Subcutaneous adipose tissue (tissue), 4 donors: ENCODE results near the gene BORCS8. TPM values are rescaled to one million over a fixed set of nuclear protein-coding genes. Genes with fewer than 3 reads are reported as not detected.

Experiments
- total RNA-seq, 4 donors: library from RNA; depleted of rRNA; stranded (reverse); fragments of >200 nt; gene quantifications; one replicate each; pipeline ENCODE4 v1.1.0, GENCODE V29; 2016
- TF ChIP-seq, protein P1 (sequence below): fragments of 450-650 bp; IDR thresholded peaks from one replicate; pipeline ENCODE4 v1.5.1; 2016; ENCODE audit warnings: low read depth, mild to moderate bottlenecking, control low read depth, antibody characterized with exemption, moderate library complexity

BORCS8 gene
- total RNA-seq, 4 donors from 2014 or later = 3.6 to 26.2 (median 10.0) TPM

DNA sequence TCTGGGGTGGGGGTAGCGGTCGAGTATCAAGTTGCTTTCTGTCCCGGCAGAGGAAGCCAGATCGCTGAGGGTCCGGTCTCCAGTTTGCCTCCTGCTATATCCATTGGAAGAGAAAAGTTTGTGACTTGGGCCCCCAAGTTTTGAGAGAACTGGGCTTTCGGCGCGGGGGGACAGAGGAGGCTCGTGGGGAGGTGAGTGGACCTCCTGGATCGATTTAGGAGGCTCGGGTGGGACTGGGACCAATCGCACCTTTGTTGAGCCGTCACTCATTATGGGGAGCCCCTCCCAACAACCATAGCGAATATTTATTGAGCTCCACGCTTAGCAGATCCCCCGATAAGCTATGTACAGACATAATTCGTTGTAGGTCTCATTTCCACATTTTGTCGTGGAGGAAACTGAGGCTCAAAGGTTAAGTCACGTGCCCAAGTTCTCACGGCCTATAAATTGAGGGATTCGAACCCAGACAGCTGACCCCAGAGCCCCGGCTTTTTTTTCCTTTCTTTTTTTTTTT, 1.0 kb upstream of the BORCS8 start:
- TF ChIP-seq, protein P1, sequence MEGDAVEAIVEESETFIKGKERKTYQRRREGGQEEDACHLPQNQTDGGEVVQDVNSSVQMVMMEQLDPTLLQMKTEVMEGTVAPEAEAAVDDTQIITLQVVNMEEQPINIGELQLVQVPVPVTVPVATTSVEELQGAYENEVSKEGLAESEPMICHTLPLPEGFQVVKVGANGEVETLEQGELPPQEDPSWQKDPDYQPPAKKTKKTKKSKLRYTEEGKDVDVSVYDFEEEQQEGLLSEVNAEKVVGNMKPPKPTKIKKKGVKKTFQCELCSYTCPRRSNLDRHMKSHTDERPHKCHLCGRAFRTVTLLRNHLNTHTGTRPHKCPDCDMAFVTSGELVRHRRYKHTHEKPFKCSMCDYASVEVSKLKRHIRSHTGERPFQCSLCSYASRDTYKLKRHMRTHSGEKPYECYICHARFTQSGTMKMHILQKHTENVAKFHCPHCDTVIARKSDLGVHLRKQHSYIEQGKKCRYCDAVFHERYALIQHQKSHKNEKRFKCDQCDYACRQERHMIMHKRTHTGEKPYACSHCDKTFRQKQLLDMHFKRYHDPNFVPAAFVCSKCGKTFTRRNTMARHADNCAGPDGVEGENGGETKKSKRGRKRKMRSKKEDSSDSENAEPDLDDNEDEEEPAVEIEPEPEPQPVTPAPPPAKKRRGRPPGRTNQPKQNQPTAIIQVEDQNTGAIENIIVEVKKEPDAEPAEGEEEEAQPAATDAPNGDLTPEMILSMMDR = no peak

DNA sequence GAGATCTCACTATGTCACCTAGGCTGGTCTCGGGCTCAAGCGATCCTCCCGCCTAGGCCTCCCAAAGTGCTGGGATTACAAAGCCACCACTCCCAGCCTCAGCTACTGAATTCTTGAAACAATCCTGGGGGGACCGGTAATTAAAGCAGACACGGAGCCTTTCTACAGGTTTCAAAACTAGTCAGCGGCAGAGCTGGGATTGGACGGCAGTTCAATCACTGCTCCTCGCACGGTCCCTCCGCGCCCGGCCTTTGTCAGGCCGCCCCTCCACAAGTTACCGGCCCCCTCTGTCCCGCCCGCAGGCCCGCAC, 229 bp downstream of the BORCS8 start:
- TF ChIP-seq, protein P1 = no peak

DNA sequence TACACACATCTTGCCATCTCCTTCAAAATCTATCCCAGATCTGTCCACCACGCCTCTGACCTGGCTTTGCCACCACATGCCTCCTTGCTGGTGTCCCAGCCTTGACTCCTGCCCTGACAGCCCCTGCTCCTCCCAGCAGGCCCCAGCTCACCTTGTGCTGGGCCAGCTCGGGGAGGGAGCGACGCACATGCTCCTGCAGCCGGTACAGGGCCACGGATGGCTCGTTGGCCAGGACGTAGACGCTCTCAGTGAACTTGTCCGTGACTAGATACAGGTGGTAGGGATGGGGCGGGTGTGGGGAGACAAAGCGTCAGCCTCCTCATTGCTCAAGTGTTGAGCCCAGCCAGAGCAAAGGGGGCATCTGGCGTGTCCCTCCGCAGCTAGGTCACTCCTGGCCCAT, 5.2 kb downstream of the BORCS8 start:
- TF ChIP-seq, protein P1 = no peak

DNA sequence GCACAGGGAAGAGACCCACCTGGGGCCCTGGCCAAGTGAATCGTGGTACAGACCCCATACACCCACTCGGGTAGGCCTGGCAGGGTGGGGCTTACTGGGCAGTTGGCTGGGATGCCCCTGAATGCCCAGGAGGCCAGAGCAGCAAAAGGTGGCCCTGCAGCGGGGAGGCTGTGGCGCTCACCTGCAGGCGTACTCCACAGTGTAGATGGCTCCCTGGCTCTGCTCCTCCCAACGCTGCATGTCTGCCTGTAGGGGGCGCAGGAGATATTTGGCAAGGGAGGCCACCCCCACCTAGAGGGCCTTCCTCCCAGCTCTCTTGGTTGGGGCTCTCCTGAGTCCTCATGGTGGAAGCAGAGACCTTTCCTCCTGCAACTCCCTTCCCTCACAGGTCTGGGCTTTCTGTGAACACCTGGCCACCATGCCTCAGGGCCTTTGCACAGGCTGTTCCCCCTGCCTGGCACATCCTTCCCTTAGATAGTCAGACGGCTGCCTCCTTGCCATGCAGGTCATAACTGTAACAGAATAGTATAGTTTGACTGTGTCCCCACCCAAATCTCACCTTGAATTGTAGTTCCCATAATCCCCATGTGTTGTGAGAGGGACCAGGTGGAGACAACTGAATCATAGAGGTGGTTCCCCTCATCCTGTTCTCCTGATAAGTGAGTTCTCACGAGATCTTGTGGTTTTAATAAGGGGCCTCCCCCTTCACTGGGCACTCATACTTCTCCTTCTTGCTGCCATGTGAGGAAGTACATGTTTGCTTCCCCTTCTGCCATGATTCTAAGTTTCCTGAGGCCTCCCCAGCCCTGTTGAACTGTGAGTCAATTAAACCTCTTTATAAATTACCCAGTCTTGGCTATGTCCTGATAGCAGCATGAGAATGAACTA, 5.9 kb downstream of the BORCS8 start:
- TF ChIP-seq, protein P1 = no peak

DNA sequence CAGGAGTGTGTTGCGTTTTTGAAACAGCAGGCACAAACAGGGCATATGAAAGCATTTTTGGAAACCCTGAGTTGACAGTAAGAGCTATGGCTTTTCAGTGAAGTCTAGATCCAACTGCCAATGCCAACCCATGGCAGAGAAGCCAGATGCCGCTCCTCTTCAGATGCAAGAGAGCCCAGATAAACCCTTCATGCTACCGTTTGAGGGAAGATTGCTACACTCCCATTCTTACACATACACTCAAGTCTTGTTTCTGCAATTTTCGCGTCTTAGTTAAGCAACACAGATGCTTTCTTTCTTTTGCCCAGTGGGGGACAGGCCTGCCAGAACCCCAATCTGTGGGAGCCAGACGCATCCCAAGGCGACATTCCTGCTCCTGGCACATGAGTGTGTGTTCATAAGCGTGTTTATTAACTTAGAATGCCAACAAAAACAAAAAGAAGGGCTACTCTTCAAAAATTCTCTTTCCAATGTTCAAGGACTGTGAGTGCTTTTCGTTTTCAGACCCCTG, 10.4 kb downstream of the BORCS8 start:
- TF ChIP-seq, protein P1 = no peak

DNA sequence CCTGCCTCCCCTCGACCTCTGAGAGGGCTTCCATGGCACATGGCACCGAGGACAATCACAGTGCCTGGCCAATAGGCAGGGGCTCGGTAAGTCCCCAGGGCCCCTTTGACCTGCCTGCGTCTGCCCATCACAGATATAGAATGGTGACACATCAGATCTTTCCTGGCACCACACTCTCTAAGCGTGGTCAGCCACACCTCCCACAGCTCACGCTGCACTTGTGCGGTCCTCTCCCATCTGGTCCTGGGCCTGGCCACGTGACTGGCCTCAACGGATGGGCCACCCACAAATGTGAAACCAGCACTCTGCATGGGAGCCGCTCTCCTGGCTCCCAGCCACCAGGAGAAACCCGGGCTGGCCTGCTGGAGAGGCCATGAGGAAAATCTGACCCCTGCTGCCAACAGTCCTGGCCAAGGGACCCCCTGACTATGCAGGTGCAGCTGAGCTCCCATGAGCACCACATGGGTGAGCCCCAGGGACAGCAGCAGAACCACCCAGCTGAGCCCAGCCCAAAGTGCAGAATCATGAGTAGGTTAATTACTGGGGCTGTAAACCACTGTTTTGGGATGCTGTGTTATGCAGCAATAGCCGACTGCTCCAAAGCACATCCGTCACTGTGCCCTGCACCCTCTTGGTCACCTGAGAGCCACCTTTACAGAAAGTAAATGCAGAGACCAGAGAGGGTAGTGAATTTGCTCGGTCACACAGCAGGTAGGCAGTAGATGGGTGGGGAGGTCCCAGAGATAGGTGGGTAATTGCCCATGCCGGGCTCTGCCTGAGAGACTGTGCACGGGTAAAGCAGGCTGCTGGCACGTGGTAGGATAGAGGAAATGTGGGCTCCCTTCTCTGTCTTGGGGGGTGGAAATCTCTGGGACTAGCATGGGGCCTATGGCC, 12.2 kb downstream of the BORCS8 start:
- TF ChIP-seq, protein P1 = no peak

DNA sequence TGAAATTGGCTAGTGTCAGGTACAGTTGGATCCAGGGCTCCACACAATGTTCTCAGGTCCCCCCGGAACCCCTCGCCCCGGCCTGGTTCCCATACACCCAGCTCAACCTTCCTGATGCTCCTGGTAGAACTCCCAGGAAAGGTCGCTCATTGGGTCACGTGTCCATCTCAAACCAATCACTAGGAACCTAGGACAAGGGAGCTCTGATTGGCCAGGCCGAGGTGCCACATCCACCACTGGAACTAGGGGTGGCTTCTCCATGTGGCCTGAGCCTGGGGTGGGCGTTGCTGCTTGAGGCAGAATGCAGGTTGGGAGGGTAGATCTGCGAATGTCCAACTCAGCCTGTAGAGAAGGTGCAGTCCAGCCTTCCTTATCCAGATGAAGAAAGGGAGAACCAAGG, 15.0 kb downstream of the BORCS8 start:
- TF ChIP-seq, protein P1 = no peak
